Measurements from ENCODE around the gene GDPD2. TPM values are rescaled to one million over a fixed set of nuclear protein-coding genes. Genes with fewer than 3 reads are reported as not detected.
"Not testable (repeated sequence)": the region's sequence is repeated elsewhere in the genome, so short reads cannot be mapped to it uniquely, and the experiment has no call there.

The GDPD2 gene
- total RNA-seq (2012; rRNA removed), result 0.22 TPM in 1 of 2 replicates, not detected in the other

- Histone ChIP-seq H3K27me3 (ENCODE audit: control insufficient read depth, insufficient read depth, low read length) (no peaks in the 10 kb centered on the region), H3K9ac (ENCODE audit: low read depth, low read length) (no peak within 1 kb of the TSS), H3K36me3 (ENCODE audit: insufficient read depth, low read length) (no peaks in the 10 kb centered on the region), H3K4me2 (ENCODE audit: low read length) (no peak within 1 kb of the TSS), H3K4me3 (ENCODE audit: low read length) (no peak within 1 kb of the TSS), H3K9me3 (replicated peaks; ENCODE audit: low read length) (no peaks in the 10 kb centered on the region), H3K4me1 (ENCODE audit: control insufficient read depth, insufficient read depth, low read length) (no peaks in the 10 kb centered on the region)
Observed at GRCh38 chrX:70422851-70423341, at the start of gene GDPD2. TSS of gene GDPD2 (plus strand) at chrX:70423314. CDS start at chrX:70424985, 1,671 bp downstream.

GRCh38 chrX:70386235-70386634 lies 36.9 kb upstream of the GDPD2 start:
- no peaks in the 10 kb centered on the region for H3K9me3 ChIP-seq (replicated peaks; ENCODE audit: low read length)
- no peaks in the 10 kb centered on the region for H3K27me3 ChIP-seq (ENCODE audit: control insufficient read depth, insufficient read depth, low read length)
- no peak overlapping the region for H3K9ac ChIP-seq (ENCODE audit: low read depth, low read length)
- H3K4me1 ChIP-seq (ENCODE audit: control insufficient read depth, insufficient read depth, low read length), result no peaks in the 10 kb centered on the region
- no peak overlapping the region for H3K4me2 ChIP-seq (ENCODE audit: low read length)
- H3K4me3 ChIP-seq (ENCODE audit: low read length), result no peak overlapping the region
- H3K36me3 ChIP-seq (ENCODE audit: insufficient read depth, low read length), result no peaks in the 10 kb centered on the region

- H3K9ac ChIP-seq (ENCODE audit: low read depth, low read length), result no peak overlapping the region
- no peak overlapping the region for H3K4me3 ChIP-seq (ENCODE audit: low read length)
- H3K36me3 ChIP-seq (ENCODE audit: insufficient read depth, low read length), result peaks cover 3% of the 10 kb centered on the region
- no peak overlapping the region for H3K4me2 ChIP-seq (ENCODE audit: low read length)
- peaks cover 4% of the 10 kb centered on the region for H3K4me1 ChIP-seq (ENCODE audit: control insufficient read depth, insufficient read depth, low read length)
- H3K27me3 ChIP-seq (ENCODE audit: control insufficient read depth, insufficient read depth, low read length), result no peaks in the 10 kb centered on the region
- no peaks in the 10 kb centered on the region for H3K9me3 ChIP-seq (replicated peaks; ENCODE audit: low read length)
Observed at GRCh38 chrX:70398899-70399298, 24.2 kb upstream of the GDPD2 start.

- H3K36me3 ChIP-seq (ENCODE audit: insufficient read depth, low read length); H3K9ac ChIP-seq (ENCODE audit: low read depth, low read length); H3K9me3 ChIP-seq (replicated peaks; ENCODE audit: low read length); H3K4me1 ChIP-seq (ENCODE audit: control insufficient read depth, insufficient read depth, low read length); H3K4me2 ChIP-seq (ENCODE audit: low read length); H3K4me3 ChIP-seq (ENCODE audit: low read length); H3K27me3 ChIP-seq (ENCODE audit: control insufficient read depth, insufficient read depth, low read length): not testable (repeated sequence)
Observed at GRCh38 chrX:70400181-70400580, 22.9 kb upstream of the GDPD2 start.

- H3K36me3 ChIP-seq (ENCODE audit: insufficient read depth, low read length), result no peaks in the 10 kb centered on the region
- no peak overlapping the region for H3K4me3 ChIP-seq (ENCODE audit: low read length)
- H3K4me2 ChIP-seq (ENCODE audit: low read length), result no peak overlapping the region
- H3K9ac ChIP-seq (ENCODE audit: low read depth, low read length), result no peak overlapping the region
- no peaks in the 10 kb centered on the region for H3K9me3 ChIP-seq (replicated peaks; ENCODE audit: low read length)
- no peaks in the 10 kb centered on the region for H3K27me3 ChIP-seq (ENCODE audit: control insufficient read depth, insufficient read depth, low read length)
- peaks cover 4% of the 10 kb centered on the region for H3K4me1 ChIP-seq (ENCODE audit: control insufficient read depth, insufficient read depth, low read length)
Observed at GRCh38 chrX:70402721-70403120, 20.4 kb upstream of the GDPD2 start.

GRCh38 chrX:70405003-70405402 lies 18.1 kb upstream of the GDPD2 start:
- Histone ChIP-seq H3K4me1 (ENCODE audit: control insufficient read depth, insufficient read depth, low read length) (no peaks in the 10 kb centered on the region), H3K36me3 (ENCODE audit: insufficient read depth, low read length) (no peaks in the 10 kb centered on the region), H3K4me2 (ENCODE audit: low read length) (no peak overlapping the region), H3K9me3 (replicated peaks; ENCODE audit: low read length) (no peaks in the 10 kb centered on the region), H3K4me3 (ENCODE audit: low read length) (no peak overlapping the region), H3K27me3 (ENCODE audit: control insufficient read depth, insufficient read depth, low read length) (no peaks in the 10 kb centered on the region), H3K9ac (ENCODE audit: low read depth, low read length) (no peak overlapping the region)

GRCh38 chrX:70410921-70411320 lies 12.2 kb upstream of the GDPD2 start:
- H3K4me3 ChIP-seq (ENCODE audit: low read length), result no peak overlapping the region
- H3K36me3 ChIP-seq (ENCODE audit: insufficient read depth, low read length), result no peaks in the 10 kb centered on the region
- H3K4me2 ChIP-seq (ENCODE audit: low read length), result no peak overlapping the region
- H3K27me3 ChIP-seq (ENCODE audit: control insufficient read depth, insufficient read depth, low read length), result no peaks in the 10 kb centered on the region
- H3K9me3 ChIP-seq (replicated peaks; ENCODE audit: low read length), result no peaks in the 10 kb centered on the region
- H3K9ac ChIP-seq (ENCODE audit: low read depth, low read length), result no peak overlapping the region
- H3K4me1 ChIP-seq (ENCODE audit: control insufficient read depth, insufficient read depth, low read length), result no peaks in the 10 kb centered on the region

GRCh38 chrX:70411475-70411874 lies 11.6 kb upstream of the GDPD2 start:
- H3K27me3 ChIP-seq (ENCODE audit: control insufficient read depth, insufficient read depth, low read length), result no peaks in the 10 kb centered on the region

GRCh38 chrX:70421618-70422017 lies 1.5 kb upstream of the GDPD2 start:
- H3K9me3 ChIP-seq (replicated peaks; ENCODE audit: low read length), result no peaks in the 10 kb centered on the region
- no peak overlapping the region for H3K9ac ChIP-seq (ENCODE audit: low read depth, low read length)
- no peak overlapping the region for H3K4me2 ChIP-seq (ENCODE audit: low read length)
- no peaks in the 10 kb centered on the region for H3K4me1 ChIP-seq (ENCODE audit: control insufficient read depth, insufficient read depth, low read length)
- H3K4me3 ChIP-seq (ENCODE audit: low read length), result no peak overlapping the region
- H3K36me3 ChIP-seq (ENCODE audit: insufficient read depth, low read length), result no peaks in the 10 kb centered on the region
- H3K27me3 ChIP-seq (ENCODE audit: control insufficient read depth, insufficient read depth, low read length), result no peaks in the 10 kb centered on the region

More at GRCh38 chrX:70411475-70411874, 11.6 kb upstream of the GDPD2 start:
- Histone ChIP-seq H3K4me1 (ENCODE audit: control insufficient read depth, insufficient read depth, low read length) (no peaks in the 10 kb centered on the region), H3K36me3 (ENCODE audit: insufficient read depth, low read length) (no peaks in the 10 kb centered on the region), H3K9me3 (replicated peaks; ENCODE audit: low read length) (no peaks in the 10 kb centered on the region), H3K9ac (ENCODE audit: low read depth, low read length) (no peak overlapping the region), H3K4me3 (ENCODE audit: low read length) (no peak overlapping the region), H3K4me2 (ENCODE audit: low read length) (no peak overlapping the region)

- H3K4me1 ChIP-seq (ENCODE audit: control insufficient read depth, insufficient read depth, low read length), result no peaks in the 10 kb centered on the region
- H3K9ac ChIP-seq (ENCODE audit: low read depth, low read length), result no peak overlapping the region
Observed at GRCh38 chrX:70423936-70424675, 992 bp downstream of the GDPD2 start.

GRCh38 chrX:70424801-70425200 lies 1.7 kb downstream of the GDPD2 start:
- no peak overlapping the region for H3K4me3 ChIP-seq (ENCODE audit: low read length)
- H3K36me3 ChIP-seq (ENCODE audit: insufficient read depth, low read length), result no peaks in the 10 kb centered on the region
- no peak overlapping the region for H3K4me2 ChIP-seq (ENCODE audit: low read length)
- H3K9ac ChIP-seq (ENCODE audit: low read depth, low read length), result no peak overlapping the region
- H3K9me3 ChIP-seq (replicated peaks; ENCODE audit: low read length), result no peaks in the 10 kb centered on the region
- no peaks in the 10 kb centered on the region for H3K27me3 ChIP-seq (ENCODE audit: control insufficient read depth, insufficient read depth, low read length)
- no peaks in the 10 kb centered on the region for H3K4me1 ChIP-seq (ENCODE audit: control insufficient read depth, insufficient read depth, low read length)

More at GRCh38 chrX:70423936-70424675, 992 bp downstream of the GDPD2 start:
- H3K9me3 ChIP-seq (replicated peaks; ENCODE audit: low read length), result no peaks in the 10 kb centered on the region
- H3K27me3 ChIP-seq (ENCODE audit: control insufficient read depth, insufficient read depth, low read length), result no peaks in the 10 kb centered on the region
- no peak overlapping the region for H3K4me3 ChIP-seq (ENCODE audit: low read length)
- no peak overlapping the region for H3K4me2 ChIP-seq (ENCODE audit: low read length)
- H3K36me3 ChIP-seq (ENCODE audit: insufficient read depth, low read length), result no peaks in the 10 kb centered on the region
